Adrenal gland (tissue), 12 donors: ENCODE data around the gene NXN. TPM values are rescaled to one million over a fixed set of nuclear protein-coding genes. Genes with fewer than 3 reads are reported as not detected.
A peak's percentile ranks its signal among the peaks of the same experiment; 100 is the strongest.

Source experiments
- DNase-seq, 7 donors: peaks; one replicate each; pipeline ENCODE4 v3.0.0-alpha.2; 2019 to 2020
- H3K27ac ChIP-seq, 5 donors: fragments of 200-600 bp; sonication (generic) in 4 of 5; 1 replicate in 3 of 5; 2 replicates in 2 of 5; pipeline versions ENCODE4 v1.5.1 to v1.8.0; 2016 to 2020; ENCODE audit warnings: mild to moderate bottlenecking in 1 of 5
- H3K27me3 ChIP-seq: fragments of 200-600 bp; 2 replicates; pipeline ENCODE4 v1.8.0; 2021
- H3K36me3 ChIP-seq, 2 donors: fragments of 200-600 bp; replicated peaks in 1 of 2; 1 replicate in 1 of 2; 2 replicates in 1 of 2; pipeline versions ENCODE4 v1.5.1 to v1.8.0; 2018 to 2022
- H3K4me1 ChIP-seq, 2 donors: fragments of 200-600 bp; replicated peaks in 1 of 2; 1 replicate in 1 of 2; 2 replicates in 1 of 2; pipeline versions ENCODE4 v1.5.1 to v1.8.0; 2018 to 2021
- H3K4me3 ChIP-seq, 4 donors: fragments of 200-600 bp; sonication (generic) in 3 of 4; one replicate each; pipeline ENCODE4 v1.5.1; 2016 to 2018
- H3K9me3 ChIP-seq, 3 donors: fragments of 200-600 bp; sonication (generic) in 1 of 3; replicated peaks in 1 of 3; 1 replicate in 2 of 3; 2 replicates in 1 of 3; pipeline versions ENCODE4 v1.5.1 to v1.8.0; 2016 to 2021
- CTCF ChIP-seq, 6 experiments: fragments of 450-650 bp in 4 of 6; fragments of 200-600 bp in 2 of 6; sonication (generic) in 1 of 6; IDR thresholded peaks; 1 replicate in 5 of 6; 2 replicates in 1 of 6; pipeline versions ENCODE4 v1.5.1 to v1.8.0; 2016 to 2021; ENCODE audit warnings: antibody characterized with exemption in 6 of 6, mild to moderate bottlenecking in 2 of 6, moderate library complexity in 1 of 6
- POLR2A ChIP-seq, 2 donors: fragments of 450-650 bp; IDR thresholded peaks; one replicate each; pipeline ENCODE4 v1.6.1; 2017; ENCODE audit warnings: antibody characterized with exemption in 2 of 2, mild to moderate bottlenecking in 2 of 2, moderate library complexity in 1 of 2
- WGBS, 4 donors: extraction: QIAGEN DNeasy Blood & Tissue Kit in 2 of 4; methylation state at CpG; one replicate each; pipeline versions ENCODE4 v1.1.5 to v1.1.7; 2013 to 2017; 5-methylcytosine and 5-hydroxymethylcytosine counted together
- intact Hi-C, 2 donors: fragments of 100-400 bp; cut with DNase I; formaldehyde crosslinking; loops; one replicate each; pipeline versions ENCODE4 v1.14.1 to v1.15.0; 2022 to 2023
- polyA plus RNA-seq, 3 donors: library from polyadenylated mRNA; stranded (reverse); fragments of 200-250 nt in 2 of 3; fragments of 350-450 nt in 1 of 3; fragmentation: Illumina TruSeq in 1 of 3; extraction: RNeasy Lipid Tissue Mini Kit (QIAGEN cat#74804) in 1 of 3; gene quantifications; one replicate each; pipeline ENCODE4 v1.2.3, GENCODE V29; 2013 to 2014
- total RNA-seq, 9 donors: library from RNA; depleted of rRNA in 4 of 9; stranded (reverse); fragments of >200 nt in 4 of 9; fragments of 120-200 nt in 1 of 9; fragmentation: NEBNext Ultra II Directional in 1 of 9; extraction: Animal tissue kit (Norgen Biotek cat#: 25700) in 1 of 9; gene quantifications; one replicate each; pipeline versions ENCODE4 v1.1.0 to v1.2.4, GENCODE V29; 2013 to 2023
- donor health status: healthy with polysubstance abuse.
- donor health status: Bipolar disorder and iron deficiency.
- donor health status: DM: yes; HTN: yes; CAD: no.
- donor health status: DM: no; HTN: no; CAD: no.
- donor health status: DM: no; HTN: no; CAD: no.
- donor health status: DM: yes; HTN: yes; CAD: no.

Gene NXN
- total and polyA plus RNA-seq, 12 donors: 3.6 to 24.7 (median 10.9) TPM

DNA sequence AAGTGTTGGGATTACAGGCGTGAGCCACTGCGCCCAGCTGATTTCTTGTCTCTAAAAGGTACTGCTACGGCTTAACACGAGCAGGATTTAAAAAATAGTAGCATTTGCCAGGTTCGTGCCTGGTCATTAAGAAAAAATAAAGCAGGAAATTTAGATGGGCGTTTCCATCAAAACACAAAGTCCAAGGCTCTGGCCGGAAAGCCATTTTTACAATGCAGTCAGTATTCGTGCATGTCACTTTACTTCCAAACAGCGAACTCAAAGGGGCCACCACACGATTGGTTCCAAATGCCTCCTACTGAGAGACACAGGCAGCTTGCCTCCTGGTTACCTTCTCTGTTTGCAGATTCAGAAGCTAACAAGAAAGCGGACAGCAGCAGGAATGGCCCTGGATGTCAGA lies 131.2 kb downstream of the NXN start:
- intact Hi-C loops: no loop called here
- 66 to 85% (median 73%) methylated on average over 11 of the region's 11 CpGs for WGBS, 4 donors
- Histone ChIP-seq H3K27me3 (no peaks in the 10 kb centered on the region), H3K27ac (peak overlapping the region in 1 of 5 donors; percentile 16), H3K9me3 (no peaks in the 10 kb centered on the region), H3K36me3 (no peaks in the 10 kb centered on the region), H3K4me3 (no peak overlapping the region), H3K4me1 (no peaks in the 10 kb centered on the region)
- TF ChIP-seq CTCF (IDR thresholded peaks at IDR 0.05) (no peak), POLR2A (IDR thresholded peaks at IDR 0.05) (no peak)
- DNase-seq: no peak

GRCh38 chr17:846901-847843 lies 132.4 kb downstream of the NXN start:
- intact Hi-C loops: no loop called here
- H3K9me3 ChIP-seq: no peaks in the 10 kb centered on the region
- TF ChIP-seq POLR2A (IDR thresholded peaks at IDR 0.05): no peak
- TF ChIP-seq CTCF (IDR thresholded peaks at IDR 0.05): no peak
- no peak overlapping the region for H3K4me3 ChIP-seq
- no peaks in the 10 kb centered on the region for H3K27me3 ChIP-seq
- 52 to 69% (median 60%) methylated on average over 29 to 32 of the region's 32 CpGs for WGBS, 4 donors
- no peaks in the 10 kb centered on the region for H3K36me3 ChIP-seq
- H3K4me1 ChIP-seq: no peaks in the 10 kb centered on the region
- peak overlapping the region in 1 of 5 donors; percentile 17 for H3K27ac ChIP-seq
- no peak for DNase-seq

- Histone ChIP-seq H3K4me3 (no peak overlapping the region), H3K4me1 (no peaks in the 10 kb centered on the region), H3K27me3 (no peaks in the 10 kb centered on the region), H3K36me3 (no peaks in the 10 kb centered on the region), H3K27ac (no peak overlapping the region), H3K9me3 (no peaks in the 10 kb centered on the region)
- no peak for TF ChIP-seq POLR2A (IDR thresholded peaks at IDR 0.05)
- no peak for TF ChIP-seq CTCF (IDR thresholded peaks at IDR 0.05)
- 72 to 84% (median 78%) methylated on average over 15 to 33 of the region's 33 CpGs for WGBS, 4 donors
- intact Hi-C loops: no loop called here
- DNase-seq: no peak
These were observed 138.3 kb downstream of the NXN start for GRCh38 chr17:841313-841712.

GRCh38 chr17:838486-838885 lies 141.1 kb downstream of the NXN start:
- H3K4me3 ChIP-seq: no peak overlapping the region

More at GRCh38 chr17:838486-838885, 141.1 kb downstream of the NXN start:
- TF ChIP-seq POLR2A (IDR thresholded peaks at IDR 0.05) (no peak), CTCF (IDR thresholded peaks at IDR 0.05) (no peak)
- no peak for DNase-seq
- WGBS, 4 donors: 89 to 95% (median 91%) methylated on average over 11 of the region's 11 CpGs
- H3K27me3 ChIP-seq: no peaks in the 10 kb centered on the region
- intact Hi-C loops: no loop called here
- H3K27ac ChIP-seq: no peak overlapping the region
- H3K4me1 ChIP-seq: no peaks in the 10 kb centered on the region
- no peaks in the 10 kb centered on the region for H3K36me3 ChIP-seq
- H3K9me3 ChIP-seq: no peaks in the 10 kb centered on the region
